GM12892 (cell line): ENCODE results near the gene VAMP8.
A peak's percentile ranks its signal among the peaks of the same experiment; 100 is the strongest.
"Not testable (repeated sequence)": the region's sequence is repeated elsewhere in the genome, so short reads cannot be mapped to it uniquely, and the experiment has no call there.

ENCODE experiments used
- DNase-seq: peaks from one replicate; pipeline ENCODE4 v3.0.0; 2011; ENCODE audit not compliant: insufficient read length
- FAIRE-seq: peaks from 2 replicates; lab custom pipeline; 2011; peaks lifted over from hg19 to GRCh38; lab: Jason Lieb, UNC
- POLR2A ChIP-seq: IDR thresholded peaks from 2 replicates; pipeline ENCODE4 v1.6.1; 2011; ENCODE audit warnings: low read depth, low read length, control low read depth
- POLR2AphosphoS5 ChIP-seq: IDR thresholded peaks from 2 replicates; pipeline ENCODE4 v1.6.1; 2011; ENCODE audit warnings: low read depth, low read length, control low read depth
- TAF1 ChIP-seq: IDR thresholded peaks from 2 replicates; pipeline ENCODE4 v1.6.1; 2011; ENCODE audit warnings: low read depth, mild to moderate bottlenecking, control low read depth, low read length, borderline replicate concordance

The VAMP8 gene

DNA sequence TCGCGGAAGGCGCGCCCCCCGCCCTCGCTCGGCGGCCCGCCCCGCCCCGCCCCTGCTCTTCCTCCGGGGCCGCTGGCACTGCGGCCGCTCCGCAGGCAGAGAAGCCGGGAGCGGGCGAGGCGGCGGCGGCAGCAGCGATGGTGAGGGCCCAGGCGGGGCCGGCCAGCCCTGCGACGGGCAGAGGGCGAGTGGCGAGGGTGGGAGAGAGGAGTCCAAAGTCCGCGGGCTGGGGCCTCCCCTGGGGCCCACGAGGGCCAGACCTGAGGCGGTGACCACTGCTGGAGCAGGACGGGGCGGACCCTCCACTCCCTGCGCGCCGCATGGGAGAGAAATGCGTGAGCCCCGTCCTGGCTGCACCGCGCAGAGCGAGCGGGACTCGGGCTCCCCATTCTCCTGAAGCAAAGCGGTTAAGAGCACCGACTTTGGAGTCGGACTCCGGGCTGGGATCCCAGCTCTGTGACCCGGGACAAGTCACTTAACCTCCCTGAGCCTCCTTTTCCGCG, 7.0 kb downstream of the VAMP8 start, which contains the start of gene VAMP5:
TSS of gene VAMP5 (plus strand) at position 78 of the 503 bp plus-strand sequence. CDS start at position 138, 60 bp downstream.
- TF ChIP-seq POLR2AphosphoS5 (0 out of 2 replicates have a peak, but pooled peaks have one; percentile 16), POLR2A (no peak)
- FAIRE-seq (no peak), DNase-seq (peak; percentile 78)

DNA sequence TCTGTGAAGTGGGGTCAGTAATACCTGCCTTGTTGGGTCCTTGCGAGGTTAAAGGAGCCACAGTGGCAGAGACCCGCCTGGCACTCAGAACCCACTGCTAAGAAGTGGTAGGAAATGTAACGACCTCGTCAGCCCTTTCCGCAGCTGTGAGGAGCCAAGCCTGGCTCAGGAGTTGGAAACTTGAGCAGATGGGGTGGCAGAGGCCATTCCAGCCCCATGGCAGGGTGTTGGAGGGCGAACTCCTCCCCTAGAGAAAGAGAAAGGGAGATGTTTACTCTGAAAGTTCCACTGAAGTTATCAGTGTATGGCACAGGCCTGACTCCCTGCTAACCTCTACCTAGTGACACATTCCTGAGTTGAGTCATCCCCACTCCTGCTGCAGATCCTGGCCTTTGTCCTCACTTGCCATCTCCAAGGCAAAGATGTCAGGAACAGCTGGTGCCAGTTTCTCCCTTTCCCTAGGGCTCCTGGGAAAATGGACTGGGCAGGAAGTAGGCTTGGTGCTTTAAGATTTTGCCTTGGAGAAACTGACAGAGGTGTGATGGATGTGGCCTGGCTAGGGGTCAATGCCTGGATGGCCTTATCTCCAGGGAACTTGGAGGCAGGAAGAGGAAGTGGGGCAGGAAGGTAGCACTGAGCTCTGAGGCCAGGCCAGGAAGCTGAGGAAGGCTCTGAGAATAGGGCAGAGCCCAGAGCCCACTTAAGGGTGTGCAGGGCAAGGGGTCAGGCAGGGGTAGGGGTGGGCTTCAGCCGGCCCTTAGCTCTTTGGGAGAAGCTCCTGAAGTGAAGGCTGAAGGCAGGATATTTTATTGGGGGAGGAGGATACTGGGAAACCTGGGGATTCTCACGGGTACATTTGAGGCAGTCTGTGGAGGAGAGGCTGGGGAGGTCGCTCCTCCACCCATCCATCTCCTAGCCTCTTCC, 7.7 kb downstream of the VAMP8 start:
- DNase-seq (no peak), FAIRE-seq (peak; percentile 44)
- TF ChIP-seq TAF1, result no peak
- no peak for TF ChIP-seq POLR2AphosphoS5
- no peak for TF ChIP-seq POLR2A

DNA sequence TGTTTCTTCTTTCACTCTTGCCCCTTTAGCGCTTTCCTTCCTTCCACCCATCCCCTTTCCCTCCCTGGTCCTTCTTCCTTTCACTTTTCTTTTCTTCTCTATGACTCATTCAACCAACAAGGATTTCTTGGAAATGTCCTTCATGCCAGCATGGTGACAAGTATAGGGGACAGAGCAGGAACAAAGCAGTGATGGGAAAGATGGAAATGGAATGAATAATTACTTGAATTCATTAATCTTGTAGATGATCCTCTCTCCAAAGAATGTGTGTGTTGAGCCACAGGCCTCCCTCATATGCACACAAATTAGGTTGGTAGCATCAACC, 8.4 kb downstream of the VAMP8 start:
- FAIRE-seq (no peak), DNase-seq (no peak)
- no peak for TF ChIP-seq POLR2A
- TF ChIP-seq POLR2AphosphoS5, result no peak
- TF ChIP-seq TAF1, result no peak

DNA sequence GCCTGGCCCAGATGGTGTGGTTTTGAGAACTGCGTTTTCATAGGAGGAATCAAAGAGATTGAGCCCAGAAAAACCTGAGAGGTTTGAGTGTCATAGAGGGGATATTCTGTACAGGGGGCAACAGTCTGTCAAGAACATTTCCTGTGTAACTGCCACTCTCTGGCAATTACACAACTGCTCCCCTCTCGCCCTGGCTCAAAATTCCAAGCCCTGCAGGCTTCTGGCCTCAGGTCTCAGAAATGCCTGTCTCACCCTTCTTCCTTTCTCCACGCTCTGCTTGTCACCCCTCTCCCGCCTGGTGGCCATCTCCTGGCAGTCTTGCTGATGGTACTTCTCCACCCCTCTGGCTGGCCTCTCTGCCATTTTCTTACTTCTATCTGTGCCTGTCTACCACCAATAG, 10.8 kb downstream of the VAMP8 start:
- FAIRE-seq (no peak), DNase-seq (no peak)
- no peak for TF ChIP-seq TAF1
- TF ChIP-seq POLR2AphosphoS5, result no peak
- TF ChIP-seq POLR2A, result no peak

DNA sequence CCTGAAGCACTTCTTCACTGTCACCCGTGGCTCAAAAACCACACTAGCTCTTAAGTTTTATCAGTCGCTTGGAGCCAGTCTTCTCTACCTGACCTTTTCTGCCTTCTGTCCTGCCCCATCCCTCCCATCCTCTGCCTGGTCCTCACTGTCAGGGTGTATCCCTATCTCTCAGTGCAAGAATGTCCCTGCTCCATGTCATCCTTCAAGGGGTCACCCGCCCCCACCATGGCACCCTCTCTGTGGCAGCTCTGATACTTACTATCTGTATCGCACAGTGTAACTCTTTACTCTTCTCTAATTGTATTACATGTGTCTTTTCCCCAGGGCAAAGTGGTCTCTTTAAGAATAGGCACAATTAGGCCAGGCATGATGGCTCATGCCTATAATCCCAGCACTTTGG, 11.3 kb downstream of the VAMP8 start:
- FAIRE-seq (no peak), DNase-seq (no peak)
- no peak for TF ChIP-seq TAF1
- TF ChIP-seq POLR2A, result no peak
- no peak for TF ChIP-seq POLR2AphosphoS5

GRCh38 chr2:85589181-85589580, 11.8 kb downstream of the VAMP8 start:
- TF ChIP-seq POLR2AphosphoS5, result no peak
- no peak for TF ChIP-seq TAF1
- no peak for TF ChIP-seq POLR2A
- no peak for DNase-seq
- FAIRE-seq, result no peak

- no peak for TF ChIP-seq POLR2A
- TF ChIP-seq POLR2AphosphoS5, result no peak
- no peak for TF ChIP-seq TAF1
- DNase-seq (no peak), FAIRE-seq (no peak)
Observed at GRCh38 chr2:85589982-85590791, 12.8 kb downstream of the VAMP8 start.

- no peak for FAIRE-seq
- TF ChIP-seq POLR2AphosphoS5 (no peak), TAF1 (no peak), POLR2A (no peak)
- no peak for DNase-seq
Observed at GRCh38 chr2:85590950-85591349, 13.6 kb downstream of the VAMP8 start.

DNA sequence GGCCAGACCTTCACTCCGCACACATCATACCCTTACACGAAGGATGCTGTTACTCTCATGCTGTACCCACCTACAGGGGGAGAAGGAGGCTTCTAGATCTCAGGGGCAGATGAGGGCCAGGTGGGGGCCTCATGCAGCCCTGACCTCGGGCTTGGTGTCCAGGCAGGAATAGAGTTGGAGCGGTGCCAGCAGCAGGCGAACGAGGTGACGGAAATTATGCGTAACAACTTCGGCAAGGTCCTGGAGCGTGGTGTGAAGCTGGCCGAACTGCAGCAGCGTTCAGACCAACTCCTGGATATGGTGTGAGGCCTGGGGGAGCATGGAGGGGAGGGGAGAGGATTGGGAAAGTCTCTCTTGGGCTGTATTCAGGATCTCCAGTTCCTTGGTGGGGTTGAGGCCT, 14.2 kb downstream of the VAMP8 start:
- DNase-seq (no peak), FAIRE-seq (no peak)
- TF ChIP-seq TAF1 (no peak), POLR2AphosphoS5 (no peak), POLR2A (no peak)

DNA sequence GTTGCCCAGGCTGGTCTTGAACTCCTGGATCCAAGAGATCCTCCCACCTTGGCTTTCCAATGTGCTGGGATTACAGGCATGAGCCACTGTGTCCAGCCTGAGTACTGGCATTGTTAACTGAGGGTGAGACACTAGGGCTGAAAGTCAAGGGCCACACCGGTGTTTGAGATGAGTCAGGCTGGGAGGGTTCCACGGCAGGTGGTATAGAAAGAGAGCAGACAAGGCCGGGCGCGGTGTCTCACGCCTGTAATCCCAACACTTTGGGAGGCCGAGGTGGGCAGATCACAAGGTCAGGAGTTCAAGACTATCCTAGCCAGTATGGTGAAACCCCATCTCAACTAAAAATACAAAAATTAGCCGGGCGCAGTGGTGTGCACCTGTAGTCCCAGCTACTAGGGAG, 14.9 kb downstream of the VAMP8 start:
- not testable (repeated sequence) for FAIRE-seq, DNase-seq

GRCh38 chr2:85593023-85593422, 15.6 kb downstream of the VAMP8 start:
- FAIRE-seq (no peak), DNase-seq (no peak)
- TF ChIP-seq TAF1 (no peak), POLR2A (no peak), POLR2AphosphoS5 (no peak)
